ENCODE measurements around the gene PTGFR.

PTGFR gene

GRCh38 chr1:78491451-78492071, 787 bp downstream of the PTGFR start:
- peak; percentile 43 for DNase-seq (ENCODE audit: low read depth)
- peak overlapping the region; percentile 58 for H3K4me3 ChIP-seq (ENCODE audit: low read depth, low read length)
- TF ChIP-seq, protein P1, sequence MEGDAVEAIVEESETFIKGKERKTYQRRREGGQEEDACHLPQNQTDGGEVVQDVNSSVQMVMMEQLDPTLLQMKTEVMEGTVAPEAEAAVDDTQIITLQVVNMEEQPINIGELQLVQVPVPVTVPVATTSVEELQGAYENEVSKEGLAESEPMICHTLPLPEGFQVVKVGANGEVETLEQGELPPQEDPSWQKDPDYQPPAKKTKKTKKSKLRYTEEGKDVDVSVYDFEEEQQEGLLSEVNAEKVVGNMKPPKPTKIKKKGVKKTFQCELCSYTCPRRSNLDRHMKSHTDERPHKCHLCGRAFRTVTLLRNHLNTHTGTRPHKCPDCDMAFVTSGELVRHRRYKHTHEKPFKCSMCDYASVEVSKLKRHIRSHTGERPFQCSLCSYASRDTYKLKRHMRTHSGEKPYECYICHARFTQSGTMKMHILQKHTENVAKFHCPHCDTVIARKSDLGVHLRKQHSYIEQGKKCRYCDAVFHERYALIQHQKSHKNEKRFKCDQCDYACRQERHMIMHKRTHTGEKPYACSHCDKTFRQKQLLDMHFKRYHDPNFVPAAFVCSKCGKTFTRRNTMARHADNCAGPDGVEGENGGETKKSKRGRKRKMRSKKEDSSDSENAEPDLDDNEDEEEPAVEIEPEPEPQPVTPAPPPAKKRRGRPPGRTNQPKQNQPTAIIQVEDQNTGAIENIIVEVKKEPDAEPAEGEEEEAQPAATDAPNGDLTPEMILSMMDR (conservative IDR thresholded peaks at IDR 0.05; ENCODE audit: low read depth, low read length): no peak

GRCh38 chr1:78492386-78492950, 1.7 kb downstream of the PTGFR start:
- no peak overlapping the region for H3K4me3 ChIP-seq (ENCODE audit: low read depth, low read length)
- TF ChIP-seq, protein P1 (conservative IDR thresholded peaks at IDR 0.05; ENCODE audit: low read depth, low read length): no peak
- no peak for DNase-seq (ENCODE audit: low read depth)

- DNase-seq (ENCODE audit: low read depth): peak; percentile 40
- TF ChIP-seq, protein P1 (conservative IDR thresholded peaks at IDR 0.05; ENCODE audit: low read depth, low read length): no peak
- no peak overlapping the region for H3K4me3 ChIP-seq (ENCODE audit: low read depth, low read length)
Measured at GRCh38 chr1:78493451-78493850, 2.7 kb downstream of the PTGFR start.

GRCh38 chr1:78497201-78497600, 6.4 kb downstream of the PTGFR start:
- H3K4me3 ChIP-seq (ENCODE audit: low read depth, low read length): no peak overlapping the region
- TF ChIP-seq, protein P1 (conservative IDR thresholded peaks at IDR 0.05; ENCODE audit: low read depth, low read length): no peak
- DNase-seq (ENCODE audit: low read depth): no peak

GRCh38 chr1:78500529-78500928, 9.8 kb downstream of the PTGFR start:
- TF ChIP-seq, protein P1 (conservative IDR thresholded peaks at IDR 0.05; ENCODE audit: low read depth, low read length): no peak

DNA sequence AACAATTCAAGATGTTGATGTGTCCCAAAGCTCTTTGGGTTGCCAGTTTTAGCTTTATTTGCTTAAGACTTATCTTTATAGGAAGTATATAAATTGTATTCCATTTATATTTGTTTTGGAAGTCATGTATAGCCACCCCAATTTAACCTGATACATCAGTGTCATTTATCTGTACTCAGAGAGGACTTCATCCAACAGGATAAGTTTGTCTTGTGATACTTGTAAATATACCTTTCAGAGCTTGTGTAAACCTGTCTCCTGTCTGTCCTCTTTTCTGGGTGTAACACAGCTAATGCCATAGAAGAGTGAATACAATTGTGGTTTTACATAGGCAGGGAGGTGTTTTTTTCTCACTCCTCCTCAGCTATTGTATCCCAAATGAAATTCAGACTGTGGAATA, 10.4 kb downstream of the PTGFR start:
- no peak for DNase-seq (ENCODE audit: low read depth)
- no peak overlapping the region for H3K4me3 ChIP-seq (ENCODE audit: low read depth, low read length)
- TF ChIP-seq, protein P1 (conservative IDR thresholded peaks at IDR 0.05; ENCODE audit: low read depth, low read length): no peak

More at GRCh38 chr1:78500529-78500928, 9.8 kb downstream of the PTGFR start:
- no peak for DNase-seq (ENCODE audit: low read depth)
- no peak overlapping the region for H3K4me3 ChIP-seq (ENCODE audit: low read depth, low read length)

GRCh38 chr1:78511334-78511733, 20.6 kb downstream of the PTGFR start:
- TF ChIP-seq, protein P1 (conservative IDR thresholded peaks at IDR 0.05; ENCODE audit: low read depth, low read length): no peak
- DNase-seq (ENCODE audit: low read depth): no peak
- no peak overlapping the region for H3K4me3 ChIP-seq (ENCODE audit: low read depth, low read length)
